Measurements from ENCODE around the gene EXOC6B.

EXOC6B gene

DNA sequence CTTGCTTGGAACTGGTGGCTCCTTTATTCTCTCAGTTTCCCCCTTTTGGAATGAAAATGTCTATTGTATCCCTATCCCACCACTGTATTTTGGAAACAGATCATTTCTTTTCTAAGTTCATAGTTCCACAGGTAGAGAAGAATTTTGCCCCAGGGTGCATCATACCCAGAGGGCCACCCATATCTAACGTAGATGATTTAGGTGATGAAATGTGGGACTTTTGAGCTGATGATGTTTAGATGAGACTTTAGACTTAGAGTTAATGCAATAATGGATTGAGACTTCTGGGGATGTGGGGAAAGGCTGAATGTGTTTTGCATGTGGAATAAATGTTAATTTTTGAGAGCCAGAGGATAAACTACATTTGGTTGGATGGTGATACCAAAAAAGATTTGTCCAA lies 570.3 kb downstream of the EXOC6B start:
- Histone ChIP-seq H3K36me3 (ENCODE audit: control insufficient read depth in 1 of 2, insufficient read depth in 2 of 2, low read length in 2 of 2) (no peaks in the 10 kb centered on the region), H3K79me1 (ENCODE audit: low read length) (no peaks in the 10 kb centered on the region), H3K4me1 (ENCODE audit: control insufficient read depth in 1 of 2, insufficient read depth in 2 of 2, low read length in 2 of 2) (no peaks in the 10 kb centered on the region), H3K9ac (ENCODE audit: low read length) (no peak overlapping the region), H3K18ac (ENCODE audit: low read length) (no peak overlapping the region), H3K4ac (ENCODE audit: low read depth, low read length) (no peak overlapping the region), H3K14ac (ENCODE audit: low read length) (no peak overlapping the region), H3K4me2 (ENCODE audit: low read length) (no peak overlapping the region), H2AFZ (ENCODE audit: insufficient read depth, low read length, poor library complexity) (no peak overlapping the region), H2BK12ac (ENCODE audit: low read length) (no peak overlapping the region), H4K8ac (ENCODE audit: low read depth, low read length) (no peak overlapping the region), H4K91ac (ENCODE audit: low read depth, low read length) (no peak overlapping the region), H3K79me2 (ENCODE audit: control insufficient read depth, insufficient read depth, low read length, poor library complexity) (no peaks in the 10 kb centered on the region), H2BK5ac (ENCODE audit: low read depth, low read length, poor library complexity) (no peak overlapping the region), H3K27me3 (ENCODE audit: insufficient read depth, low read length) (no peaks in the 10 kb centered on the region), H3K4me3 (ENCODE audit: low read depth, low read length) (no peak overlapping the region), H3K27ac (ENCODE audit: low read depth, low read length) (no peak overlapping the region), H2AK5ac (ENCODE audit: low read length) (no peak overlapping the region), H3K23ac (ENCODE audit: low read length) (no peak overlapping the region), H3K9me3 (ENCODE audit: insufficient read depth, low read depth, low read length) (no peaks in the 10 kb centered on the region), H2BK120ac (ENCODE audit: insufficient read depth, low read length, poor library complexity) (no peak overlapping the region), H4K12ac (ENCODE audit: low read depth, low read length) (no peak overlapping the region)
- DNase-seq: peak; percentile 8 to 81
- WGBS (ENCODE audit: extremely low coverage, insufficient coverage, insufficient read length): no CpG with 5 or more reads among the region's 1 CpG

- H3K79me2 ChIP-seq (ENCODE audit: control insufficient read depth, insufficient read depth, low read length, poor library complexity): no peaks in the 10 kb centered on the region
- H3K79me1 ChIP-seq (ENCODE audit: low read length): no peaks in the 10 kb centered on the region
- no peak for DNase-seq
- H3K4ac ChIP-seq (ENCODE audit: low read depth, low read length): no peak overlapping the region
- no peaks in the 10 kb centered on the region for H3K9me3 ChIP-seq (ENCODE audit: insufficient read depth, low read depth, low read length)
- no peaks in the 10 kb centered on the region for H3K4me1 ChIP-seq (ENCODE audit: control insufficient read depth in 1 of 2, insufficient read depth in 2 of 2, low read length in 2 of 2)
- H2BK12ac ChIP-seq (ENCODE audit: low read length): no peak overlapping the region
- H3K27ac ChIP-seq (ENCODE audit: low read depth, low read length): no peak overlapping the region
- WGBS (ENCODE audit: extremely low coverage, insufficient coverage, insufficient read length): no CpG with 5 or more reads among the region's 1 CpG
- no peaks in the 10 kb centered on the region for H3K27me3 ChIP-seq (ENCODE audit: insufficient read depth, low read length)
- no peak overlapping the region for H4K91ac ChIP-seq (ENCODE audit: low read depth, low read length)
- H3K9ac ChIP-seq (ENCODE audit: low read length): no peak overlapping the region
- no peak overlapping the region for H4K12ac ChIP-seq (ENCODE audit: low read depth, low read length)
- no peak overlapping the region for H3K18ac ChIP-seq (ENCODE audit: low read length)
- no peak overlapping the region for H3K4me2 ChIP-seq (ENCODE audit: low read length)
- no peak overlapping the region for H2BK120ac ChIP-seq (ENCODE audit: insufficient read depth, low read length, poor library complexity)
- H3K23ac ChIP-seq (ENCODE audit: low read length): no peak overlapping the region
- no peak overlapping the region for H3K4me3 ChIP-seq (ENCODE audit: low read depth, low read length)
- H3K14ac ChIP-seq (ENCODE audit: low read length): no peak overlapping the region
- H2AK5ac ChIP-seq (ENCODE audit: low read length): no peak overlapping the region
- H2AFZ ChIP-seq (ENCODE audit: insufficient read depth, low read length, poor library complexity): no peak overlapping the region
- no peaks in the 10 kb centered on the region for H3K36me3 ChIP-seq (ENCODE audit: control insufficient read depth in 1 of 2, insufficient read depth in 2 of 2, low read length in 2 of 2)
- H2BK5ac ChIP-seq (ENCODE audit: low read depth, low read length, poor library complexity): no peak overlapping the region
- no peak overlapping the region for H4K8ac ChIP-seq (ENCODE audit: low read depth, low read length)
Observed at GRCh38 chr2:72254831-72255451, 570.9 kb downstream of the EXOC6B start.

GRCh38 chr2:72238311-72238710 lies 587.5 kb downstream of the EXOC6B start:
- Histone ChIP-seq H3K4ac (ENCODE audit: low read depth, low read length) (no peak overlapping the region), H2BK12ac (ENCODE audit: low read length) (no peak overlapping the region), H2AFZ (ENCODE audit: insufficient read depth, low read length, poor library complexity) (no peak overlapping the region), H2AK5ac (ENCODE audit: low read length) (no peak overlapping the region), H3K4me2 (ENCODE audit: low read length) (no peak overlapping the region), H2BK120ac (ENCODE audit: insufficient read depth, low read length, poor library complexity) (no peak overlapping the region), H3K4me1 (ENCODE audit: control insufficient read depth in 1 of 2, insufficient read depth in 2 of 2, low read length in 2 of 2) (no peaks in the 10 kb centered on the region), H3K9me3 (ENCODE audit: insufficient read depth, low read depth, low read length) (no peaks in the 10 kb centered on the region), H3K36me3 (ENCODE audit: control insufficient read depth in 1 of 2, insufficient read depth in 2 of 2, low read length in 2 of 2) (no peaks in the 10 kb centered on the region), H3K79me1 (ENCODE audit: low read length) (no peaks in the 10 kb centered on the region), H3K27ac (ENCODE audit: low read depth, low read length) (no peak overlapping the region), H3K9ac (ENCODE audit: low read length) (no peak overlapping the region), H3K4me3 (ENCODE audit: low read depth, low read length) (no peak overlapping the region), H4K12ac (ENCODE audit: low read depth, low read length) (no peak overlapping the region), H3K14ac (ENCODE audit: low read length) (no peak overlapping the region), H4K91ac (ENCODE audit: low read depth, low read length) (no peak overlapping the region), H4K8ac (ENCODE audit: low read depth, low read length) (no peak overlapping the region), H3K18ac (ENCODE audit: low read length) (no peak overlapping the region), H2BK5ac (ENCODE audit: low read depth, low read length, poor library complexity) (no peak overlapping the region), H3K79me2 (ENCODE audit: control insufficient read depth, insufficient read depth, low read length, poor library complexity) (no peaks in the 10 kb centered on the region), H3K27me3 (ENCODE audit: insufficient read depth, low read length) (no peaks in the 10 kb centered on the region), H3K23ac (ENCODE audit: low read length) (no peak overlapping the region)
- DNase-seq: no peak

DNA sequence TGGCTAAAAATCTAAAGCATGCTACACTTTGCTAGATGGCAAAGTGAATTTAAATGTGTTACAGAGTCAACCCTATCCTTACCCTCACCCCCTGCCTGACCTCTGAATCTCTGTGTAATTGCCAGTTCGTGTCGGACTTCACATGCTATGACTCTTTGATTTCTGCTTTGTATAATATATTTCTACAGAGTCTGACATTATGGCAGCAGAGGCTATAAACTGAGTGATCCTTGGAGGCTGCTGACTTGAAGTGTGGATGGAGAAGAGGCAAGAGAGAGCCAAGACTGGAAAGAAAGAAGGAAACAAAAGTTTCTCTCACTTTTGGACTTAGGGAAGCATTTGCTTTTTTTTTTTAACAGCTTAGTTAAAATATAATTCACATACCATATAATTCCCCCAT lies 588.3 kb downstream of the EXOC6B start:
- no peak overlapping the region for H2AFZ ChIP-seq (ENCODE audit: insufficient read depth, low read length, poor library complexity)
- no peak overlapping the region for H3K14ac ChIP-seq (ENCODE audit: low read length)
- no peak for DNase-seq
- no peak overlapping the region for H2BK120ac ChIP-seq (ENCODE audit: insufficient read depth, low read length, poor library complexity)
- no peak overlapping the region for H3K27ac ChIP-seq (ENCODE audit: low read depth, low read length)
- no peaks in the 10 kb centered on the region for H3K9me3 ChIP-seq (ENCODE audit: insufficient read depth, low read depth, low read length)
- no peak overlapping the region for H4K8ac ChIP-seq (ENCODE audit: low read depth, low read length)
- H3K4me2 ChIP-seq (ENCODE audit: low read length): no peak overlapping the region
- no peak overlapping the region for H4K12ac ChIP-seq (ENCODE audit: low read depth, low read length)
- H3K23ac ChIP-seq (ENCODE audit: low read length): no peak overlapping the region
- H3K79me1 ChIP-seq (ENCODE audit: low read length): no peaks in the 10 kb centered on the region
- H3K36me3 ChIP-seq (ENCODE audit: control insufficient read depth in 1 of 2, insufficient read depth in 2 of 2, low read length in 2 of 2): no peaks in the 10 kb centered on the region
- H2BK5ac ChIP-seq (ENCODE audit: low read depth, low read length, poor library complexity): no peak overlapping the region
- H3K79me2 ChIP-seq (ENCODE audit: control insufficient read depth, insufficient read depth, low read length, poor library complexity): no peaks in the 10 kb centered on the region
- H3K4me1 ChIP-seq (ENCODE audit: control insufficient read depth in 1 of 2, insufficient read depth in 2 of 2, low read length in 2 of 2): no peaks in the 10 kb centered on the region
- no peak overlapping the region for H3K4me3 ChIP-seq (ENCODE audit: low read depth, low read length)
- H2BK12ac ChIP-seq (ENCODE audit: low read length): no peak overlapping the region
- no peak overlapping the region for H2AK5ac ChIP-seq (ENCODE audit: low read length)
- H3K4ac ChIP-seq (ENCODE audit: low read depth, low read length): no peak overlapping the region
- no peak overlapping the region for H3K9ac ChIP-seq (ENCODE audit: low read length)
- H3K27me3 ChIP-seq (ENCODE audit: insufficient read depth, low read length): no peaks in the 10 kb centered on the region
- H4K91ac ChIP-seq (ENCODE audit: low read depth, low read length): no peak overlapping the region
- no peak overlapping the region for H3K18ac ChIP-seq (ENCODE audit: low read length)
- no CpG with 5 or more reads among the region's 2 CpGs for WGBS (ENCODE audit: extremely low coverage, insufficient coverage, insufficient read length)
